Sigmoid colon (tissue), 4 donors: Measurements from ENCODE around the gene TMED3.

ENCODE experiments used
- CTCF ChIP-seq, 4 experiments: fragments of 450-650 bp in 3 of 4; fragments of 200-600 bp in 1 of 4; IDR thresholded peaks; one replicate each; pipeline ENCODE4 v1.5.1; 2016 to 2019; ENCODE audit warnings: antibody characterized with exemption in 4 of 4, mild to moderate bottlenecking in 3 of 4, moderate library complexity in 2 of 4
- EP300 ChIP-seq, 4 donors: sonication (generic); formaldehyde crosslinking; IDR thresholded peaks; one replicate each; pipeline ENCODE4 v1.6.1; 2017; ENCODE audit warnings: antibody characterized with exemption in 4 of 4
- POLR2A ChIP-seq, 2 donors: fragments of 450-650 bp; IDR thresholded peaks; one replicate each; pipeline ENCODE4 v1.6.1; 2016; ENCODE audit warnings: antibody characterized with exemption in 2 of 2, mild to moderate bottlenecking in 2 of 2, moderate library complexity in 2 of 2

- no peak for TF ChIP-seq CTCF (IDR thresholded peaks at IDR 0.05)
- TF ChIP-seq EP300 (IDR thresholded peaks at IDR 0.05) = no peak
- no peak for TF ChIP-seq POLR2A (IDR thresholded peaks at IDR 0.05)
These were observed 38.6 kb downstream of the TMED3 start for GRCh38 chr15:79349525-79349924.
